WI38 (cell line): ENCODE results near the gene SPTBN2.

Experiments used
- H3K4me3 ChIP-seq: 2 replicates; pipeline ENCODE4 v1.5.1; 2011; ENCODE audit warnings: low read depth, mild to moderate bottlenecking, control low read depth, low read length
- CTCF ChIP-seq: IDR thresholded peaks from 2 replicates; pipeline ENCODE4 v1.5.1; 2012; ENCODE audit warnings: low read depth, mild to moderate bottlenecking, control low read depth, low read length

SPTBN2 gene

DNA sequence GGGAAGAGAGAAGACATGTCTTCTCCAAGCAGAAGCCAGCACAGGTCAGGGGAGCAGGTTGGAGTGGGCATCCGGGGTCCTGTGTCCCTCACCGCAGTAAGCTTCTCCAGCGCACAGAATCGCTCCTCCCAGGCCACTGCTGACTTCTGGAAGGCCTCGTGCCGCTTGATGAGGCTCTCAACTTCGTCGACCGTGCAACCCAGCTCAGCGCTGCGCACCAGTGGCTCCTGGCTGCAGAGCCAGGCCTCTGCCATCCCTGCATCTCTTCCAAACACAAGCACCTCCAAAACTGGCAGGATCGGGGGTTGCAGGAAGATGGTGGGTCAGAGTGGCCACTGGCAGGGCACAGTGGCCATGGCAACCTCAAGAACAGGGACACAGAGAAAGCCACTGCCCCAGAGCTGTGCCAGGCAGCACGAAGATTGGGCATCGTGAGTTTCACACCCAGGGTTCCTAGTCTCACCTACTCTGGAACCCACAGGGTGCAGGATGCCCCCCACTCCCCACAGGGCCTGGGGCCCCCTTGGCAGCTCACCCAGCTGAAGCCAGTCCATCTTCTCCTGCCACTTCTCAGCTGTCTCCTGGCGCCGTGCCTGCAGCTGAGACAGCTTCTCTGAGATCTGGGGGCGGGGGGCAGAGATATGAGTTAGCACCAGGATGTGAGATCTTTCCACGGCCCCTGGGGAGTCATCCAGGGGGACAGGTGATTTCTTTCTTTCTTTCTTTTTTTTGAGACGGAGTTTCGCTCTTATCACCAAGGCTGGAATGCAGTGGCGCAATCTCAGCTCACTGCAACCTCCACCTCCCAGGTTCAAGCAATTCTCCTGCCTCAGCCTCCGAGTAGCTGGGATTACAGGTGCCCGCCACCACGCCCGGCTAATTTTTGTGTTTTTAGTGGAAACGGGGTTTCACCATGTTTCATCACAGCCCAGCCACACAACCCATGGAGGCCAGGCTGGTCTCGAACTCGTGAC is 40.2 kb downstream of the SPTBN2 start:
- no peak for TF ChIP-seq CTCF
- no peak overlapping the region for H3K4me3 ChIP-seq

GRCh38 chr11:66687831-66688281 is 41.2 kb downstream of the SPTBN2 start:
- no peak overlapping the region for H3K4me3 ChIP-seq
- no peak for TF ChIP-seq CTCF

- no peak for TF ChIP-seq CTCF
- no peak overlapping the region for H3K4me3 ChIP-seq
Observed at GRCh38 chr11:66686801-66687750, 41.9 kb downstream of the SPTBN2 start.

DNA sequence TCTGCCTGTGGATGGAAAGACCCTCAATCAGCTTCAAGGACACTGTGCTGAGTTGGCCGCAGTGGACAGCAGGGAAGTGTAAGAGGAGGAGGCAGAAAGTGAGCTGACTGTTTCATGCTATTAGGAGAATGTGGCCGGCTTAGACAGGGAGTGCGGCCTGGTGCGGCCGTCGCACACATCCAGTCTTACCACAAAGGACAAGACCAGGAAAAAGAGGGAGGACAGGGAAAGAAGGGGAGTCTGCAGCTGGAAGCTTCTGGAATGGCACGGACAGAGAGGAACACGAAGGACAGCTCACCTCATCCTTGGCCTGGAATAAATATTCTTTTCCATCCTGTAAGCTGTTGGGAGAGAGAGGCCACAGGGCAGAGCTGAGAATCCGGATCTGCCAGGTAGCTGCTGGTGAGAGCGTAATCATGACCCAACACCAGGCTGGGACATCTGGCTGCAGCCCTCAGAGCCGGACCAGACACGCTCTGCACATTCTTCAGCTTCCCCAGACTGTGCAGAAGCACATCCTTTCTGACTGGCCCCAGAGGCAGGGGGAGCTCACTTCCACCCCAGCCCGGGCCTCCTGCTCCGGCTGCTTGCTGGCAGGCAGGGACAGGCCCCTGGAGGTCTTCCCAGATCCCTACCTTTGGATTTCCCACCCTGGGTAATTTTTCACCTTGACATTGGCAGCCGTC is 42.8 kb downstream of the SPTBN2 start:
- no peak overlapping the region for H3K4me3 ChIP-seq
- no peak for TF ChIP-seq CTCF

DNA sequence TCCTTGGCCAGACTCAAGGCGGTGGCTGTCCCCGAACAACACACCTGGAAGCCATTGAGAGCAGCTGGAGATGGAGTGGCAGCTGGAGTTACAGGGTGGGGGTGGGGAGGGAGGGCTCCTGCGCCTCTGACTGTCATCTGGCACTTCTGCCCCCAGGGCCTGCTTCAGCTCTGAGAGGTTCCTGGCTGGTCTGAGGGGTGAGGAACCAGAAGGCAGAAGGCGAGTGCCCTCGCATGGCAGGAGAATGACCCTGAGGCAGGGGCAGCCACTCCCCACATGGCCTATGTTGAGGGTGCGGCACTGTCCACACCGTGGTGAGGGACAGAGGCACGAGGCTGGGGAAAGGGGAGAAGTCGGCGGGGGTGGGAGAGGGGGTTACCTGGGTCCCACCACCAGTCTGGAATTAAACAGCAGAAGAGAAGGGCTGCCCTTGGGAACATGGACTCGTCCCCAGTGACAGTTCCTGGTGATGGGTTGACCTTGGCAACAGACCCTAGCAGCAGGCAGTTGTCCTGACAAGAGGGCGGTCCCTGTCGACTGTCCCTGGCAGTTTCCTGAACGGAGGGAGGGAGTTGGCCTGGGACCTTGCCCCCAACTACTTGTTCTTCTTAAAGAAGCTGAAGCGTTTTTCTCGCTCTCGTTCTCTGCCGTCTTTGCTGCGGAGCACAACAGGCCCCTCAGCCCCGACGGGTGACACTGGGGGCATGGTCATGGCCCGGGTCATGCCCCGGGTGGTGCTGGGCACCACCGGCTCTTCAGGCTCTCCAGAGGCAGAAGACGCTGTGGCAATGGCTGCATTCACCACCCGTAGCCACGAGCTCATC is 43.5 kb downstream of the SPTBN2 start:
- no peak for TF ChIP-seq CTCF
- H3K4me3 ChIP-seq = no peak overlapping the region

DNA sequence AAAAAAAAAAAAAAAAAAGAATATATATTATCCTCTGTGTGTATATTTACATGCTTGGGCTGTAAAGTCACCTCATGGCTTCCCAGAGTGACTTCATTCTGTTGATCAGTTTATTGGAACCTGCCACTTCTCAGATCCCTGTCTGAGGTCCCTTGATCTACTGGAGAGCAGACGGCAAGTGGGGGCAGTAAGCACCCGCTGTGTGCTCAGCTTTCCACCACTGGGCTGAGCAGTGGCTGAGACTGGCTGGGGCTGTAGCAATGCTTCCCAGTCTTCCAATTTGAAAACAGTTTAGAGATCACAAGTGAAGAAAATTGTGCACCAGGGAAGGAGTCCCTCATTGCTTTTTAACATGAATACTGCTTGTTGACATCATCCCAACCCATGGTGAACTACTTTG is 44.4 kb downstream of the SPTBN2 start:
- no peak for TF ChIP-seq CTCF
- H3K4me3 ChIP-seq = no peak overlapping the region
